GM10266 (cell line): ENCODE data around the gene LTN1.

Experiments
- DNase-seq: peaks from one replicate; pipeline ENCODE4 v3.0.0; 2012; ENCODE audit errors: extremely low spot score
- TF ChIP-seq, protein P1 (sequence below): IDR thresholded peaks from 2 replicates; pipeline ENCODE4 v1.5.1; 2012; ENCODE audit warnings: mild to moderate bottlenecking, low read depth; ENCODE audit not compliant: control insufficient read depth, insufficient read depth; ENCODE audit errors: missing control alignments

LTN1 gene

DNA sequence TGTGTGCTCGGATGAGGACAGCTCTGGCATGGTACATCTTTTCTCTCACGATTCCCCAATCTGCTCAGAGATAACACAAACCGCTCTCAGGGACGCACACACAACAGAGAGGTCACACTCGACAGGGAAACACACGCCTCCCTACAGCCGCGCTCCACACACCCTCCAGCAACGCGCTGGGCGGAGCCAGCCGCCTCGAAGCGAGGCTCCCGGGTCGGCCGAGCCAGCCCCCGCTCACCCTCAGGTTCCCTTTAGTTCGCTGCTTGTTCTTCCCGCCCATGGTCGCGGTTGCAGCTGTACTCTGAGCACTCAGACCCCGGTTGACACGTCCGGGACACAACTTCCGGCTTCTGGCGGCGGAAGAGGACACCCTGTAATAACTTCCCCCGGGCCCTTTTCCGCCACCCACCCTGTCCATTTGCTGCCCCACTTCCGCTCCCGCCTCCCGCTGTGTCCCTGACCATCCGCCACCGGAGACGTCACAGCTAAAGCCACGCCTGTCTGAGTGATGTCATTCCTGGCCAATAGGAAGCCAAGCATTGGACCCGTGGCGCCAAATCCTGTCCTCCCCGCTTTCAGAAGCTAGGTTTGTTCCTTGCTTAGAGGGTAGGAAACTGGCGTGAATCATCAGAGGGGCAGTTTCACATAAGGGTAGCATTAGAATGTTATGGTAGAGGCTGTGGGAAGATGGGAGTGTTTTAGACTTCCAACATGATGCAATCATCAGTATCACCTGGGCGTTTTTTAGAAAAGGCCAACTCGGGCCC lies at the start of gene LTN1:
Gene LTN1 (minus strand): TSS at position 352 of the 767 bp plus-strand sequence. CDS start 72 bp downstream, at position 280.
- TF ChIP-seq, protein P1, sequence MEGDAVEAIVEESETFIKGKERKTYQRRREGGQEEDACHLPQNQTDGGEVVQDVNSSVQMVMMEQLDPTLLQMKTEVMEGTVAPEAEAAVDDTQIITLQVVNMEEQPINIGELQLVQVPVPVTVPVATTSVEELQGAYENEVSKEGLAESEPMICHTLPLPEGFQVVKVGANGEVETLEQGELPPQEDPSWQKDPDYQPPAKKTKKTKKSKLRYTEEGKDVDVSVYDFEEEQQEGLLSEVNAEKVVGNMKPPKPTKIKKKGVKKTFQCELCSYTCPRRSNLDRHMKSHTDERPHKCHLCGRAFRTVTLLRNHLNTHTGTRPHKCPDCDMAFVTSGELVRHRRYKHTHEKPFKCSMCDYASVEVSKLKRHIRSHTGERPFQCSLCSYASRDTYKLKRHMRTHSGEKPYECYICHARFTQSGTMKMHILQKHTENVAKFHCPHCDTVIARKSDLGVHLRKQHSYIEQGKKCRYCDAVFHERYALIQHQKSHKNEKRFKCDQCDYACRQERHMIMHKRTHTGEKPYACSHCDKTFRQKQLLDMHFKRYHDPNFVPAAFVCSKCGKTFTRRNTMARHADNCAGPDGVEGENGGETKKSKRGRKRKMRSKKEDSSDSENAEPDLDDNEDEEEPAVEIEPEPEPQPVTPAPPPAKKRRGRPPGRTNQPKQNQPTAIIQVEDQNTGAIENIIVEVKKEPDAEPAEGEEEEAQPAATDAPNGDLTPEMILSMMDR = no peak
- DNase-seq = peak; percentile 97

DNA sequence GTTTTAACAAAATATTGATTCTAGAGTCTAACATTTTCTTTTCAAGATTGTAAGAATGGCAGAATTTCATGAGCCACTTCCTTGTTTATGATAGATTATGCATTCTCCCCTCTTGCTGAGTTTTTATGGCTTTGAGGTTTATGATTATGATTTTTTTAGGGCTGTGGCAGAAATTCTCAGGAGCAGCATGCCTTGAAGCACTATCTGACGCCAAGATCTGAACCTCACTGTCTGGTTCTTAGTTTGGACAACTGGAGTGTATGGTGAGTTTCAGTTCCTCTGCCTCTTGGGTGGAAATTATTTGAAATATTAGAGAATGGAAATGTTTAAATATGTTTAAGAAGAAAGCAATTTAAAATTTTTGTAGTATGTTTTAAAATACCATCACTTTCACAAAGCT lies 42.0 kb upstream of the LTN1 start:
- TF ChIP-seq, protein P1 = no peak
- DNase-seq = no peak

- TF ChIP-seq, protein P1 = no peak
- DNase-seq = no peak
Measured at GRCh38 chr21:29033871-29034270, 41.2 kb upstream of the LTN1 start.

DNA sequence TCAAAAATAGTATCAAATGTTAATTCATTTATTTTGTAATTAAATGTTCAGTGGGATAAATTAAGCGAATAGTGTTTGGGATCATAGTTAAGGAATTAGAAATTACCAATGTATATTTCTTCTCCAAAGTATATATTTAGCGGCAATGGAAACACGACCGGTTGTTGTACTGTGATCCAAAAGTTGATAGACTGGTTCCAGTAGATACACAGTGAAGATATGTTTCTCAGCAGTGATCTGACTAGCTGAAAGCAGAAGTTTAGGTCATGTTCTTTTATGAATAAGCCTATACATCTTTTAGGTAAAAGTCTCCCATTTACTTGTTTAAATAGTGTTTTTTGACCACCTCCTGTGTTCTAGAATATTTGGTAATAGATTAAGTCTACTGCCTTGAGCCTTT lies 40.6 kb upstream of the LTN1 start:
- no peak for DNase-seq
- TF ChIP-seq, protein P1 = no peak

- TF ChIP-seq, protein P1 = no peak
- DNase-seq = no peak
Measured at GRCh38 chr21:29030909-29031308, 38.2 kb upstream of the LTN1 start.

- DNase-seq = no peak
- TF ChIP-seq, protein P1 = no peak
Measured at GRCh38 chr21:29029524-29029923, 36.8 kb upstream of the LTN1 start.

- TF ChIP-seq, protein P1 = no peak
- no peak for DNase-seq
Measured at GRCh38 chr21:29025328-29025713, 32.6 kb upstream of the LTN1 start.
